ENCODE results near the gene SPEN. TPM values are rescaled to one million over a fixed set of nuclear protein-coding genes. Genes with fewer than 3 reads are reported as not detected.

The SPEN gene
- total and polyA plus RNA-seq, 2 experiments from 2014 or later: 24.3 to 25.9 TPM

DNA sequence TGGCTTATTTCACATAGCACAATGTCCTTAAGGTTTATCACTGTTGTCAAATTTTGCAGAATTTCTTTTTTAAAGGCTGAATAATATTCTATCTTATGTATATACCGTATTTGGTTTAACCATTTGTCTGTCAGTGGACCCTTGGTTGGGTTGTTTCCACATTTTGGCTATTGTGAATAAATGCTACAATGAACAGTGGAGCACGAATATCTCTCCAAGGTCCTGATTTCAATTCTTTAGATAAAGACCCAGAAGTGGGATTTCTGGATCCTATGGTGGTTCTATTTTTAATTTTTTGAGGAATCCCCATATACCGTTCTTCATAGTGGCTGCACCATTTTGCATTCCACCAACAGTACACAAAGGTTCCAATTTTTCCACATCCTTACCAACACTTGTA, 134.2 kb downstream of the SPEN start:
- no peaks in the 10 kb centered on the region for H3K36me3 ChIP-seq (replicated peaks; ENCODE audit: insufficient read depth, low read depth)
- H3K27ac ChIP-seq: no peak overlapping the region

DNA sequence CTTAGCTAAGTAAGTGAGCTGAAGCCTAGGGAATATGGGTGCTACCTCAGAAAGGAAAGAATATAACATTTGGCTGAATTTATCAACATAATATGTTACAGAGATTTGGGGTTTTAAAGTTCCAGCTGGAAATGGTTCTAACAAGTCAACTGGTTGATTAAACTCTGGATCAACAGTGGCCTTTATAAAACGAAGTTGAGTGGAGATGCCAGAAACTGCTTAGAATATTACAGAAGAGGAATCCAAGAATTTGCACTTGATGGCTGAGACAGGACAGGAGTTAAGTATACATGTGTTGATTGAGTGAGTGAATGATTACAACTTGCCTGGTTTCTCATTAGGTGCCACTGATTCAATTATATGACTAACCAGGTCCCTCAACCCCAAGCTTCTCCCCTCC, 135.8 kb downstream of the SPEN start:
- H3K79me2 ChIP-seq: no peaks in the 10 kb centered on the region
- 36% methylated on average over 1 of the region's 1 CpG for WGBS (ENCODE audit: low lambda C conversion rate, missing lambda C conversion rate)
- no peak overlapping the region for H3K4me3 ChIP-seq
- H3K9me2 ChIP-seq (replicated peaks; ENCODE audit: insufficient read depth): no peaks in the 10 kb centered on the region
- H3K27ac ChIP-seq: peak overlapping the region; percentile 19
- H3K4me2 ChIP-seq: no peak overlapping the region
- H3K4me1 ChIP-seq (ENCODE audit: insufficient read depth): no peaks in the 10 kb centered on the region
- H2AFZ ChIP-seq: no peak overlapping the region
- no peaks in the 10 kb centered on the region for H3K36me3 ChIP-seq (replicated peaks; ENCODE audit: insufficient read depth, low read depth)
- TF ChIP-seq, protein P1, sequence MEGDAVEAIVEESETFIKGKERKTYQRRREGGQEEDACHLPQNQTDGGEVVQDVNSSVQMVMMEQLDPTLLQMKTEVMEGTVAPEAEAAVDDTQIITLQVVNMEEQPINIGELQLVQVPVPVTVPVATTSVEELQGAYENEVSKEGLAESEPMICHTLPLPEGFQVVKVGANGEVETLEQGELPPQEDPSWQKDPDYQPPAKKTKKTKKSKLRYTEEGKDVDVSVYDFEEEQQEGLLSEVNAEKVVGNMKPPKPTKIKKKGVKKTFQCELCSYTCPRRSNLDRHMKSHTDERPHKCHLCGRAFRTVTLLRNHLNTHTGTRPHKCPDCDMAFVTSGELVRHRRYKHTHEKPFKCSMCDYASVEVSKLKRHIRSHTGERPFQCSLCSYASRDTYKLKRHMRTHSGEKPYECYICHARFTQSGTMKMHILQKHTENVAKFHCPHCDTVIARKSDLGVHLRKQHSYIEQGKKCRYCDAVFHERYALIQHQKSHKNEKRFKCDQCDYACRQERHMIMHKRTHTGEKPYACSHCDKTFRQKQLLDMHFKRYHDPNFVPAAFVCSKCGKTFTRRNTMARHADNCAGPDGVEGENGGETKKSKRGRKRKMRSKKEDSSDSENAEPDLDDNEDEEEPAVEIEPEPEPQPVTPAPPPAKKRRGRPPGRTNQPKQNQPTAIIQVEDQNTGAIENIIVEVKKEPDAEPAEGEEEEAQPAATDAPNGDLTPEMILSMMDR (IDR thresholded peaks at IDR 0.05; ENCODE audit: poor library complexity): no peak
- no peak for TF ChIP-seq EZH2phosphoT487 (IDR thresholded peaks at IDR 0.05; ENCODE audit: low read depth, severe bottlenecking, unreplicated experiment)
- no peaks in the 10 kb centered on the region for H3K27me3 ChIP-seq
- no peaks in the 10 kb centered on the region for H3K9me3 ChIP-seq (ENCODE audit: low read depth)
- no peaks in the 10 kb centered on the region for H4K20me1 ChIP-seq (ENCODE audit: insufficient read depth, poor library complexity, severe bottlenecking)
- no peak for DNase-seq (ENCODE audit: low spot score)

More for the DNA sequence above, 134.2 kb downstream of the SPEN start:
- TF ChIP-seq, protein P1 (IDR thresholded peaks at IDR 0.05; ENCODE audit: poor library complexity): no peak
- TF ChIP-seq EZH2phosphoT487 (IDR thresholded peaks at IDR 0.05; ENCODE audit: low read depth, severe bottlenecking, unreplicated experiment) (no peak), EZH2 (IDR thresholded peaks at IDR 0.05; ENCODE audit: borderline replicate concordance) (no peak)
- Histone ChIP-seq H4K20me1 (ENCODE audit: insufficient read depth, poor library complexity, severe bottlenecking) (no peaks in the 10 kb centered on the region), H3K27me3 (no peaks in the 10 kb centered on the region), H3K4me3 (no peak overlapping the region), H3K4me1 (ENCODE audit: insufficient read depth) (no peaks in the 10 kb centered on the region), H3K9me2 (replicated peaks; ENCODE audit: insufficient read depth) (no peaks in the 10 kb centered on the region), H2AFZ (no peak overlapping the region), H3K9me3 (ENCODE audit: low read depth) (no peaks in the 10 kb centered on the region), H3K79me2 (no peaks in the 10 kb centered on the region), H3K4me2 (no peak overlapping the region)
- no peak for DNase-seq (ENCODE audit: low spot score)
- WGBS (ENCODE audit: low lambda C conversion rate, missing lambda C conversion rate): 92% methylated on average over 3 of the region's 3 CpGs

DNA sequence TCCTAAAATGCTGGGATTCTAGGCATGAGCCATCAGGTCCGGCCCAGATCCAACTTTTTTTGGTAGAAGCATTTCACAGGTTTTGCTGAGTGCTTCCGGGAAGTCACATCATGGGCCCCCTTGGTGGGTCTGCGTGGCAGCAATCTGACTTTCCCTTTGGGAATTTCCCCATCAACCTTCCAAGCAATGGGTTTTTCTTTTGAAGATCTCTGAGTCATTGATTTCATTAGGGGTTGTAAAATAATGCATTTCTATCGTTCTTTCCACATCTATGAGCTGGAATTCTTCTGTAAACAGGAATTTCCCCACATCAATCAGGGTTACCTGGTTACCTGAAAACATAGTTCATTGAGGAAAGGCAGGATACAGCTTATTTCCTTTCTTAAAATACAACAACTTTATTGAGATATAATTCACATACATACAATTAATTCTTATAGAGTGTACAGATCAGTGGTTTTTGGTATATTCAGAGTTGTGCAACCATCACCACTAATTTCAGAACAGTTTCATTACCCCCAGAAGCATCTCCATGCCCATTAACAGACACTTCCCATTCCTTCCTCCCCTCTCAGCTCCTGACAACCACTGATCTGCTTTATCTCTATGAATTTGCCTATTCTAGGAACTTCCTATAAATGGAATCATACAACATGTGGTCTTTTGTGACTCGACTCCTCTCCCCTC, 138.2 kb downstream of the SPEN start:
- H3K27ac ChIP-seq: no peak overlapping the region
- peak; percentile 27 for DNase-seq (ENCODE audit: low spot score)

More for the DNA sequence above, 138.2 kb downstream of the SPEN start:
- no peaks in the 10 kb centered on the region for H3K79me2 ChIP-seq
- H2AFZ ChIP-seq: no peak overlapping the region
- TF ChIP-seq, protein P1 (IDR thresholded peaks at IDR 0.05; ENCODE audit: poor library complexity): no peak
- TF ChIP-seq EZH2 (IDR thresholded peaks at IDR 0.05; ENCODE audit: borderline replicate concordance) (no peak), EZH2phosphoT487 (IDR thresholded peaks at IDR 0.05; ENCODE audit: low read depth, severe bottlenecking, unreplicated experiment) (no peak)
- H3K9me2 ChIP-seq (replicated peaks; ENCODE audit: insufficient read depth): no peaks in the 10 kb centered on the region
- H3K4me2 ChIP-seq: no peak overlapping the region
- H3K36me3 ChIP-seq (replicated peaks; ENCODE audit: insufficient read depth, low read depth): no peaks in the 10 kb centered on the region
- no peaks in the 10 kb centered on the region for H3K27me3 ChIP-seq
- no peaks in the 10 kb centered on the region for H3K4me1 ChIP-seq (ENCODE audit: insufficient read depth)
- no peaks in the 10 kb centered on the region for H3K9me3 ChIP-seq (ENCODE audit: low read depth)
- no peak overlapping the region for H3K4me3 ChIP-seq
- WGBS (ENCODE audit: low lambda C conversion rate, missing lambda C conversion rate): 79% methylated on average over 4 of the region's 5 CpGs
- no peaks in the 10 kb centered on the region for H4K20me1 ChIP-seq (ENCODE audit: insufficient read depth, poor library complexity, severe bottlenecking)
